Epithelial cell of proximal tubule (primary cell): ENCODE measurements around the gene ZPR1. TPM values are rescaled to one million over a fixed set of nuclear protein-coding genes. Genes with fewer than 3 reads are reported as not detected.

Experiments used
- DNase-seq: peaks from one replicate; pipeline ENCODE4 v3.0.0-alpha.2; 2011; ENCODE audit warnings: low read depth
- H3K4me3 ChIP-seq: 2 replicates; pipeline ENCODE4 v1.5.1; 2011; ENCODE audit warnings: low read depth, mild to moderate bottlenecking, low read length
- total RNA-seq: library from RNA; depleted of rRNA; stranded (reverse); fragments of >200 nt; gene quantifications from 2 replicates; pipeline ENCODE4 v1.2.3, GENCODE V29; 2015
- TF ChIP-seq, protein P1 (sequence below): conservative IDR thresholded peaks from 2 replicates; pipeline ENCODE4 v1.5.1; 2012; ENCODE audit warnings: low read depth, mild to moderate bottlenecking, low read length

Gene ZPR1
- total RNA-seq, 1 donor from 2014 or later: 39.4 TPM

- TF ChIP-seq, protein P1, sequence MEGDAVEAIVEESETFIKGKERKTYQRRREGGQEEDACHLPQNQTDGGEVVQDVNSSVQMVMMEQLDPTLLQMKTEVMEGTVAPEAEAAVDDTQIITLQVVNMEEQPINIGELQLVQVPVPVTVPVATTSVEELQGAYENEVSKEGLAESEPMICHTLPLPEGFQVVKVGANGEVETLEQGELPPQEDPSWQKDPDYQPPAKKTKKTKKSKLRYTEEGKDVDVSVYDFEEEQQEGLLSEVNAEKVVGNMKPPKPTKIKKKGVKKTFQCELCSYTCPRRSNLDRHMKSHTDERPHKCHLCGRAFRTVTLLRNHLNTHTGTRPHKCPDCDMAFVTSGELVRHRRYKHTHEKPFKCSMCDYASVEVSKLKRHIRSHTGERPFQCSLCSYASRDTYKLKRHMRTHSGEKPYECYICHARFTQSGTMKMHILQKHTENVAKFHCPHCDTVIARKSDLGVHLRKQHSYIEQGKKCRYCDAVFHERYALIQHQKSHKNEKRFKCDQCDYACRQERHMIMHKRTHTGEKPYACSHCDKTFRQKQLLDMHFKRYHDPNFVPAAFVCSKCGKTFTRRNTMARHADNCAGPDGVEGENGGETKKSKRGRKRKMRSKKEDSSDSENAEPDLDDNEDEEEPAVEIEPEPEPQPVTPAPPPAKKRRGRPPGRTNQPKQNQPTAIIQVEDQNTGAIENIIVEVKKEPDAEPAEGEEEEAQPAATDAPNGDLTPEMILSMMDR: no peak
- no peak overlapping the region for H3K4me3 ChIP-seq
- DNase-seq: no peak
These were observed 33.5 kb upstream of the ZPR1 start for GRCh38 chr11:116821050-116821918.

GRCh38 chr11:116819049-116819448 lies 31.2 kb upstream of the ZPR1 start:
- DNase-seq: no peak
- no peak overlapping the region for H3K4me3 ChIP-seq
- TF ChIP-seq, protein P1: no peak

- H3K4me3 ChIP-seq: no peak overlapping the region
These were observed 26.7 kb upstream of the ZPR1 start for GRCh38 chr11:116814502-116814901.

DNA sequence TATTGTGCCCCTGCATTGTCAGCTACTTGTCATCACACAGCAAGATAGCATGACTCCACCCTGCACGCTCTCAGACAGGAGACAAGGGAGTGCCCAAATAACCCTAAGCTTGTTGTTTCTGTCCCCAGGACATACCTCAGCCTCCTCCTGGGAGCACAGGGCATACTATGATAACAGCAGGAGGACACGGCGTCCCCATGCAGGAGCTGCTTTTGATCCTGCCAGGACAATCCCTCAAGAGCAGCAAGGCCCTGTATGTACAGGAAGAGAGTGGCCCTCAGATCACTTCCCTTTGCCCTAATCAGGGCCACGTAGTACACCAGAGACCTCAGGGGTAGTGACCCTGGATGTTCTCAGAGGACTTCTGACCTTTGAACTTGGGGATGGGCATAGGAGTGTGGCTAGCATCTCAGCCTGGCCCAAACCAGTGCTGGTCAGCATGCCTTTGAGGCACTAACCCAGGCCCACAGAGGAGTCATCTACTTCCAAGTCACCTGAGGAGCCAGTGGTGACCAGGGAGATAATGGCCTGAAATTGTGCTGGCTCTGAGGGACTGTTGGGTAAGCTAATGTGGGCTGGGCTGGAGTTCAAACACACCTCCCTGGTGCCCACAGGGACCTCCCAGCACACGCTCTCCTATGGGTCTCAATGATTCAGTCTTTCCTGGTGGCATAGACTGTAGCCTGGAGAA lies 26.1 kb upstream of the ZPR1 start:
- DNase-seq: no peak
- TF ChIP-seq, protein P1: no peak
- H3K4me3 ChIP-seq: no peak overlapping the region

More at GRCh38 chr11:116814502-116814901, 26.7 kb upstream of the ZPR1 start:
- no peak for DNase-seq
- TF ChIP-seq, protein P1: no peak

DNA sequence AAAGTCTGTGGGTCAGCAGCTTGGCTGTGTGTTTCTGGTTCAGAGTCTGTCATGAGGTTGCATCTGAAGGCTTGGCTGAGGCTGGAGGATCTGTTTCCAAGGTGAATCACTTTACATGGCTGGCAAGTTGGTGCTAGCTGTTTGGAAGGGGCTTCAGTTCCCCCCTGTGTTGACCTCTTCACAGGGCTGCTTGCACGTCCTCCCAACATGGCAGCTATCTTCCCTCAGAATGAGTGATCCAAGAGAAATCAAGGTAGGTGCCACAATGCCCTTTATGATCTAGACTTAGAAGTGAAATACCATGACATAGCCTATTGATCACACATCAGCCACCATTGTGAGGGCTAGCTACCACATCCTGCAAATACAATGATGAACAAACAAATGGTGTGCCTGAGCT lies 25.3 kb upstream of the ZPR1 start:
- H3K4me3 ChIP-seq: no peak overlapping the region
- TF ChIP-seq, protein P1: no peak
- DNase-seq: no peak

DNA sequence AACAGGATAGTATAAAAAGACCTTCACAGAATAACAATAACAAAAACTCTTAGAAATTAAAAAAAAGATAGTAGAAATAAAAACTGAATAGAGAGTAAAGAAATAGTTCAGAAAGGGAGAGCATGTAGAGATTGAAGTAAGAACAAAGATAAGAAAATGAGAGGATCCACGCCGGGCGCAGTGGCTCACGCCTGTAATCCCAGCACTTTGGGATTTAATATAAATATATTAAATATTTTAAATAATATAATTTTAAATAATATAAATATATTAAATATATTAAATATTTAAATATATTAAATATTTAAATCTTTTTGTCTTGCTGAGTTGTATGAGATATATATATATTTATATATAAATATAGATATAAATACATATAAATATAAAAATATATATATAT lies 24.3 kb upstream of the ZPR1 start:
- DNase-seq: no peak
- no peak overlapping the region for H3K4me3 ChIP-seq
- TF ChIP-seq, protein P1: no peak
